Esophagus muscularis mucosa (tissue), 4 donors: ENCODE data around the gene LCNL1. TPM values are rescaled to one million over a fixed set of nuclear protein-coding genes. Genes with fewer than 3 reads are reported as not detected.

Source experiments
- DNase-seq: peaks from one replicate; pipeline ENCODE4 v3.0.0-alpha.2; 2017; ENCODE audit errors: extremely low spot score
- H3K27ac ChIP-seq, 4 donors: fragments of 200-600 bp; sonication (generic); replicated peaks in 1 of 4; 1 replicate in 3 of 4; 2 replicates in 1 of 4; pipeline ENCODE4 v1.5.1; 2016 to 2019; ENCODE audit warnings: mild to moderate bottlenecking in 1 of 4
- H3K27me3 ChIP-seq, 4 donors: fragments of 200-600 bp; sonication (generic); one replicate each; pipeline versions ENCODE4 v1.5.1 to v1.6.0; 2016 to 2019
- H3K36me3 ChIP-seq, 4 donors: fragments of 200-600 bp; sonication (generic); one replicate each; pipeline ENCODE4 v1.5.1; 2016 to 2019
- H3K4me1 ChIP-seq, 4 donors: fragments of 200-600 bp; sonication (generic); one replicate each; pipeline ENCODE4 v1.5.1; 2016 to 2019
- H3K4me3 ChIP-seq, 4 donors: fragments of 200-600 bp; sonication (generic); 1 replicate in 2 of 4; 2 replicates in 2 of 4; pipeline ENCODE4 v1.5.1; 2016 to 2019; ENCODE audit warnings: mild to moderate bottlenecking in 4 of 4, moderate library complexity in 1 of 4
- H3K9me3 ChIP-seq, 4 donors: fragments of 200-600 bp; sonication (generic); 1 replicate in 3 of 4; 2 replicates in 1 of 4; pipeline ENCODE4 v1.5.1; 2016 to 2019
- EP300 ChIP-seq: sonication (generic); formaldehyde crosslinking; IDR thresholded peaks from one replicate; pipeline ENCODE4 v1.6.1; 2017; ENCODE audit warnings: antibody characterized with exemption
- POLR2A ChIP-seq: fragments of 450-650 bp; IDR thresholded peaks from one replicate; pipeline ENCODE4 v1.6.1; 2017; ENCODE audit warnings: antibody characterized with exemption, moderate library complexity, mild to moderate bottlenecking, low read depth
- POLR2AphosphoS5 ChIP-seq, 2 donors: sonication (generic); formaldehyde crosslinking; IDR thresholded peaks; one replicate each; pipeline ENCODE4 v1.6.1; 2017; ENCODE audit warnings: antibody characterized with exemption in 2 of 2
- WGBS: methylation state at CpG from one replicate; pipeline ENCODE4 v1.1.5; 2018; 5-methylcytosine and 5-hydroxymethylcytosine counted together
- intact Hi-C: fragments of 100-400 bp; cut with DNase I; formaldehyde crosslinking; loops from one replicate; pipeline ENCODE4 v1.15.1; 2023
- total RNA-seq, 4 donors: library from RNA; depleted of rRNA; stranded (reverse); fragments of >200 nt; gene quantifications; one replicate each; pipeline versions ENCODE4 v1.1.0 to v1.2.1, GENCODE V29; 2016
- TF ChIP-seq, protein P1 (sequence below), 3 experiments: fragments of 200-600 bp in 2 of 3; fragments of 450-650 bp in 1 of 3; sonication (generic) in 2 of 3; IDR thresholded peaks; one replicate each; pipeline ENCODE4 v1.5.1; 2017 to 2019; ENCODE audit warnings: antibody characterized with exemption in 3 of 3, mild to moderate bottlenecking in 2 of 3, moderate library complexity in 1 of 3

Gene LCNL1
- total RNA-seq, 4 donors from 2014 or later: 0.11 to 0.42 (median 0.39) TPM; not detected in 1

- peaks cover 8 to 24% (median 17%) of the 10 kb centered on the region in 4 donors for H3K4me1 ChIP-seq
- no peaks in the 10 kb centered on the region for H3K9me3 ChIP-seq
- intact Hi-C loops: no loop called here
- no peak for DNase-seq
- H3K27me3 ChIP-seq: no peaks in the 10 kb centered on the region
- H3K4me3 ChIP-seq: no peak overlapping the region
- 77% methylated on average over 17 of the region's 30 CpGs for WGBS
- no peak overlapping the region for H3K27ac ChIP-seq
- TF ChIP-seq POLR2A (no peak), EP300 (no peak), POLR2AphosphoS5 (IDR thresholded peaks at IDR 0.05) (no peak)
- TF ChIP-seq, protein P1, sequence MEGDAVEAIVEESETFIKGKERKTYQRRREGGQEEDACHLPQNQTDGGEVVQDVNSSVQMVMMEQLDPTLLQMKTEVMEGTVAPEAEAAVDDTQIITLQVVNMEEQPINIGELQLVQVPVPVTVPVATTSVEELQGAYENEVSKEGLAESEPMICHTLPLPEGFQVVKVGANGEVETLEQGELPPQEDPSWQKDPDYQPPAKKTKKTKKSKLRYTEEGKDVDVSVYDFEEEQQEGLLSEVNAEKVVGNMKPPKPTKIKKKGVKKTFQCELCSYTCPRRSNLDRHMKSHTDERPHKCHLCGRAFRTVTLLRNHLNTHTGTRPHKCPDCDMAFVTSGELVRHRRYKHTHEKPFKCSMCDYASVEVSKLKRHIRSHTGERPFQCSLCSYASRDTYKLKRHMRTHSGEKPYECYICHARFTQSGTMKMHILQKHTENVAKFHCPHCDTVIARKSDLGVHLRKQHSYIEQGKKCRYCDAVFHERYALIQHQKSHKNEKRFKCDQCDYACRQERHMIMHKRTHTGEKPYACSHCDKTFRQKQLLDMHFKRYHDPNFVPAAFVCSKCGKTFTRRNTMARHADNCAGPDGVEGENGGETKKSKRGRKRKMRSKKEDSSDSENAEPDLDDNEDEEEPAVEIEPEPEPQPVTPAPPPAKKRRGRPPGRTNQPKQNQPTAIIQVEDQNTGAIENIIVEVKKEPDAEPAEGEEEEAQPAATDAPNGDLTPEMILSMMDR (IDR thresholded peaks at IDR 0.05): no peak
- peaks cover 3 to 47% (median 38%) of the 10 kb centered on the region in 4 donors for H3K36me3 ChIP-seq
Measured at GRCh38 chr9:137021979-137022661, 39.3 kb downstream of the LCNL1 start.

DNA sequence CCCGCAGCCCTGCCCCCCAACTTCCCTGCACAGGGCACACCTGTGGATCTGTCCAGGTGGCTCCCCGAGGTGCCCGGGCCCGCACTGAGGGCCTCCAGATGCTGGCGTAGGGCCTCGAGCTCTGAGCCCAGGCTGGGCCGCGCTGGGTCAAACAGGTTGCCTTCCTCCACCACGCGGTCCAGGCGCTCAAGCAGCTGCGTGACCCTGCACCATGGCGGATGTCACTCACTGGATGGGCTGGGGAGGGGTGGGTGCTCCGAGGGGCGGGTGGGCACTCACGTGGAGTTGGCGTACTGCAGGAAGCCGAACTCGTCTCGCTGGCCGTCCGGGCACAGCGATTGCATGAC lies 39.8 kb downstream of the LCNL1 start:
- no peak for DNase-seq
- Histone ChIP-seq H3K36me3 (peaks cover 0 to 41% (median 32%) of the 10 kb centered on the region in 4 donors), H3K27ac (no peak overlapping the region), H3K4me1 (peaks cover 14 to 30% (median 22%) of the 10 kb centered on the region in 4 donors), H3K9me3 (no peaks in the 10 kb centered on the region), H3K27me3 (no peaks in the 10 kb centered on the region), H3K4me3 (no peak overlapping the region)
- 92% methylated on average over 8 of the region's 23 CpGs for WGBS
- TF ChIP-seq, protein P1 (IDR thresholded peaks at IDR 0.05): no peak
- no peak for TF ChIP-seq EP300
- TF ChIP-seq POLR2A: no peak
- no peak for TF ChIP-seq POLR2AphosphoS5 (IDR thresholded peaks at IDR 0.05)
- intact Hi-C loops: no loop called here

- Histone ChIP-seq H3K4me1 (peaks cover 14 to 30% (median 23%) of the 10 kb centered on the region in 4 donors), H3K4me3 (no peak overlapping the region), H3K9me3 (no peaks in the 10 kb centered on the region), H3K27me3 (no peaks in the 10 kb centered on the region), H3K36me3 (peaks cover 0 to 37% (median 27%) of the 10 kb centered on the region in 4 donors), H3K27ac (no peak overlapping the region)
- no peak for DNase-seq
- TF ChIP-seq, protein P1 (IDR thresholded peaks at IDR 0.05): no peak
- TF ChIP-seq POLR2AphosphoS5 (IDR thresholded peaks at IDR 0.05) (no peak), EP300 (no peak), POLR2A (no peak)
- intact Hi-C loops: no loop called here
- 88% methylated on average over 6 of the region's 7 CpGs for WGBS
Measured at GRCh38 chr9:137023157-137023556, 40.4 kb downstream of the LCNL1 start.

DNA sequence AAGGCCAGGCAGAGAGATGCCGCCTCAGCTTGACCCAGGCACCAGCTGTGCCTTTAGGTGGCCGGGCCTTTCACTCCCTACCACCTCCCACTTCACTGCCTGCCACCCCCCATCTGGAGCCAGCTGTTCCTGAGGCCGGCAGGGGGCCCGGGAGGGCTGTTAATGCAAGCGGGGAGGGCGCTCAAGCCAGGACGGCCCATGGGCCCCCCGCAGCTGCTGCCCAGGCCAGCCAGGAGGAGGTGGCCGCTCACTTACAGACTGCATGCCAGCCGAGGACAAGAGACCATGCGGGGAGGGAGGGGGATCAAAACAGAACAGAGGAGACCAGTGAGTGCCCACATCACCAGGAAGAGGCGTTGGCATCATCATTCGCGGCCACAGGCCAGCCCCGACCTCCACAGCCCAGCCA lies 40.8 kb downstream of the LCNL1 start:
- H3K27ac ChIP-seq: no peak overlapping the region
- no peak overlapping the region for H3K4me3 ChIP-seq
- TF ChIP-seq EP300: no peak
- peaks cover 17 to 34% (median 26%) of the 10 kb centered on the region in 4 donors for H3K4me1 ChIP-seq
- no peaks in the 10 kb centered on the region for H3K27me3 ChIP-seq
- intact Hi-C loops: no loop called here
- 79% methylated on average over 4 of the region's 15 CpGs for WGBS
- peaks cover 0 to 37% (median 25%) of the 10 kb centered on the region in 4 donors for H3K36me3 ChIP-seq
- no peaks in the 10 kb centered on the region for H3K9me3 ChIP-seq
- no peak for DNase-seq

DNA sequence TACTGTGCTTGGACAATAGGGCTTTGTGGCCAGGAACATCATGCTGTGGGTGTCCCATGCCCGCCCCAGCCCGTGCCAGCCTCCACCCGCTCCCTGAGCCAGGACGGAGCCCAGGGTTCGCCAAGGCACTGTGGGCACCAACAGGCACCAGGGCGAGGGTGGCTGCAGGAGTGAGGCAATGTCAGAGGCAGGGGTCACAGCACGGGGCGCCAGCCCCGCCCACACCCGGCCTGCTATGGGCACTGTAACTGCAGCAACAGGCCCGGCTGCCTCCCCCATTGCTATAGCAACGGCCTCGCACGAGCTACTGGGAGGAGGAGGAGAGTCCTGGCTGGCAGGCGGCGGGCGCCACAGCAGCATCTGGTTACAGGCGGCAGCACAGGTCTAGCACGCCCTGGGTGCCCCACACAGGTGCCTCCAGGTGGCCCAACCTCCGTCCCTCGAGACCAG lies 42.7 kb downstream of the LCNL1 start:
- no peaks in the 10 kb centered on the region for H3K9me3 ChIP-seq
- peak overlapping the region in 1 of 4 donors; percentile 41 for H3K27ac ChIP-seq
- no peaks in the 10 kb centered on the region for H3K27me3 ChIP-seq
- no peak for DNase-seq
- H3K4me1 ChIP-seq: peaks cover 24 to 46% (median 40%) of the 10 kb centered on the region in 4 donors
- intact Hi-C loops: no loop called here
- H3K36me3 ChIP-seq: peaks cover 0 to 21% (median 9%) of the 10 kb centered on the region in 4 donors
- H3K4me3 ChIP-seq: no peak overlapping the region
- TF ChIP-seq POLR2A (no peak), EP300 (no peak), POLR2AphosphoS5 (IDR thresholded peaks at IDR 0.05) (no peak)
- TF ChIP-seq, protein P1 (IDR thresholded peaks at IDR 0.05): no peak
- 67% methylated on average over 15 of the region's 21 CpGs for WGBS
